HepG2 (cell line): ENCODE data around the gene MSL3B.

Experiments used
- ATAC-seq: fragments of 200-7000 bp; cut with Tn5 transposase; 3 replicates; pipeline ENCODE4 v1.9.1; 2020; ENCODE audit warnings: mild to moderate bottlenecking, moderate library complexity
- BruUV-seq: library from RNA; stranded (reverse); fragments of 400-500 nt; replicated peaks from 2 replicates; lab custom pipeline; 2021; lab: Mats Ljungman, UMichigan
- CTCF ChIA-PET: fragments of 300-600 bp; formaldehyde crosslinking; extraction: SDS; loops from one replicate; lab custom pipeline; 2021; ENCODE audit warnings: low total read pairs, inconsistent platforms, low intra/inter-chr PET ratio; lab: Yijun Ruan, JAX
- POLR2A ChIA-PET: fragments of 350-600 bp; sonication (Branson Sonifier 250); formaldehyde crosslinking; loops from one replicate; lab custom pipeline; 2020; ENCODE audit warnings: antibody characterized with exemption, inconsistent platforms; lab: Yijun Ruan, JAX
- DNase-seq: peaks from one replicate; pipeline ENCODE4 v3.0.0-alpha.2; 2015; ENCODE audit warnings: low spot score
- FAIRE-seq: peaks from 3 replicates; lab custom pipeline; 2011; peaks lifted over from hg19 to GRCh38; lab: Jason Lieb, UNC
- H2AFZ ChIP-seq: one replicate; pipeline ENCODE4 v1.6.1; 2011; ENCODE audit warnings: low read length, inconsistent platforms
- H3K27ac ChIP-seq: fragments of 300-600 bp; 3 replicates; pipeline ENCODE4 v1.8.0; 2011; ENCODE audit warnings: mixed run types, mild to moderate bottlenecking, mixed read lengths, low read length, inconsistent platforms; ENCODE audit not compliant: insufficient read depth; ENCODE audit errors: extremely low read length
- H3K27me3 ChIP-seq, 2 experiments: fragments of 200-600 bp in 1 of 2; 2 replicates in 1 of 2; 3 replicates in 1 of 2; pipeline versions ENCODE4 v1.6.0 to v1.8.0; 2011; ENCODE audit warnings: low read length in 2 of 2, mild to moderate bottlenecking in 2 of 2, moderate library complexity in 2 of 2, inconsistent platforms in 1 of 2; ENCODE audit not compliant: insufficient read depth in 2 of 2, control insufficient read depth in 1 of 2
- H3K36me3 ChIP-seq, 2 experiments: fragments of 200-600 bp in 1 of 2; replicated peaks in 1 of 2; 2 replicates in 1 of 2; 3 replicates in 1 of 2; pipeline versions ENCODE4 v1.5.1 to v1.8.0; 2011; ENCODE audit warnings: low read length in 2 of 2, inconsistent platforms in 1 of 2; ENCODE audit not compliant: insufficient read depth in 2 of 2, control insufficient read depth in 1 of 2
- H3K4me1 ChIP-seq: 2 replicates; pipeline ENCODE4 v1.5.1; 2012; ENCODE audit warnings: low read length, inconsistent platforms; ENCODE audit not compliant: insufficient read depth
- H3K4me2 ChIP-seq: 2 replicates; pipeline ENCODE4 v1.6.0; 2011; ENCODE audit warnings: low read depth, low read length, inconsistent platforms
- H3K4me3 ChIP-seq, 3 experiments: fragments of 200-600 bp in 1 of 3; sonication (generic), shearing (Covaris generic) in 1 of 3; replicated peaks in 1 of 3; 2 replicates each; pipeline ENCODE4 v1.5.1; 2011 to 2016; ENCODE audit warnings: low read length in 3 of 3, inconsistent platforms in 2 of 3, low read depth in 2 of 3, mild to moderate bottlenecking in 2 of 3, control low read depth in 1 of 3, mixed read lengths in 1 of 3; ENCODE audit not compliant: insufficient read depth in 1 of 3
- H3K79me2 ChIP-seq: one replicate; pipeline ENCODE4 v1.6.1; 2011; ENCODE audit warnings: low read length, inconsistent platforms; ENCODE audit not compliant: insufficient read depth
- H3K9ac ChIP-seq: 2 replicates; pipeline ENCODE4 v1.6.0; 2011; ENCODE audit warnings: mild to moderate bottlenecking, low read depth, low read length, inconsistent platforms; ENCODE audit not compliant: insufficient read depth
- H3K9me3 ChIP-seq: 2 replicates; pipeline ENCODE4 v1.5.1; 2012; ENCODE audit warnings: mild to moderate bottlenecking, low read length
- H4K20me1 ChIP-seq: 2 replicates; pipeline ENCODE4 v1.6.0; 2011; ENCODE audit warnings: inconsistent platforms, mild to moderate bottlenecking, low read length, moderate library complexity; ENCODE audit not compliant: insufficient read depth
- BORCS8-MEF2B ChIP-seq: sonication (generic); formaldehyde crosslinking; IDR thresholded peaks from 2 replicates; pipeline ENCODE4 v1.8.0; 2022; ENCODE audit warnings: mild to moderate bottlenecking, missing genetic modification reagents
- GFI1 ChIP-seq: sonication (generic); formaldehyde crosslinking; IDR thresholded peaks from 2 replicates; pipeline ENCODE4 v1.5.0; 2020; ENCODE audit warnings: missing genetic modification reagents, mild to moderate bottlenecking, borderline replicate concordance
- GPBP1L1 ChIP-seq: sonication (generic); formaldehyde crosslinking; IDR thresholded peaks from 2 replicates; pipeline ENCODE4 v1.5.0; 2020; ENCODE audit warnings: mild to moderate bottlenecking, missing genetic modification reagents
- NFYC ChIP-seq: IDR thresholded peaks from 2 replicates; pipeline ENCODE4 v1.6.1; 2016; ENCODE audit warnings: missing genetic modification reagents, missing compliant biosample characterization
- NR2C2 ChIP-seq: sonication (generic); formaldehyde crosslinking; IDR thresholded peaks from 2 replicates; pipeline ENCODE4 v1.4.0; 2020; ENCODE audit warnings: missing genetic modification reagents, mild to moderate bottlenecking, moderate library complexity, borderline replicate concordance
- ONECUT2 ChIP-seq: sonication (generic); formaldehyde crosslinking; IDR thresholded peaks from 2 replicates; pipeline ENCODE4 v1.4.0; 2020; ENCODE audit warnings: missing genetic modification reagents
- ZIK1 ChIP-seq: sonication (generic); formaldehyde crosslinking; IDR thresholded peaks from 2 replicates; pipeline ENCODE4 v1.5.0; 2020; ENCODE audit warnings: mild to moderate bottlenecking, low read depth, missing genetic modification reagents, borderline replicate concordance
- ZNF121 ChIP-seq: sonication (generic); formaldehyde crosslinking; IDR thresholded peaks from 2 replicates; pipeline ENCODE4 v1.5.0; 2020; ENCODE audit warnings: mild to moderate bottlenecking, missing genetic modification reagents
- ZNF510 ChIP-seq: sonication (generic); formaldehyde crosslinking; IDR thresholded peaks from 2 replicates; pipeline ENCODE4 v1.4.0; 2020; ENCODE audit warnings: low read depth, mild to moderate bottlenecking, missing genetic modification reagents
- ZNF543 ChIP-seq: sonication (generic); formaldehyde crosslinking; IDR thresholded peaks from 2 replicates; pipeline ENCODE4 v1.4.0; 2020; ENCODE audit warnings: mild to moderate bottlenecking, missing genetic modification reagents
- ZNF609 ChIP-seq: sonication (generic); formaldehyde crosslinking; IDR thresholded peaks from 2 replicates; pipeline ENCODE4 v1.4.0; 2020; ENCODE audit warnings: mild to moderate bottlenecking, missing genetic modification reagents, borderline replicate concordance
- ZNF704 ChIP-seq: sonication (generic); formaldehyde crosslinking; IDR thresholded peaks from 2 replicates; pipeline ENCODE4 v1.8.1; 2023; ENCODE audit warnings: mild to moderate bottlenecking, inconsistent platforms, moderate library complexity, missing genetic modification reagents, borderline replicate concordance
- ZNF713 ChIP-seq: sonication (generic); formaldehyde crosslinking; IDR thresholded peaks from 2 replicates; pipeline ENCODE4 v1.4.0; 2020; ENCODE audit warnings: mild to moderate bottlenecking, missing genetic modification reagents
- ZNF777 ChIP-seq: sonication (generic); formaldehyde crosslinking; IDR thresholded peaks from 2 replicates; pipeline ENCODE4 v1.4.0; 2020; ENCODE audit warnings: missing genetic modification reagents
- WGBS: methylation state at CpG from one replicate; pipeline ENCODE4 v1.1.6; 2017; ENCODE audit warnings: low lambda C conversion rate; 5-methylcytosine and 5-hydroxymethylcytosine counted together
- in situ Hi-C: cut with HindIII; loops from 2 replicates; pipeline ENCODE4 v1.10.0; 2017; ENCODE audit warnings: low pct_unique_long_range_greater_than_20kb; ENCODE audit not compliant: extremely low pct_ligation_motif_present
- intact Hi-C: fragments of 100-400 bp; cut with micrococcal nuclease; formaldehyde crosslinking; loops from one replicate; pipeline ENCODE4 v1.10.0; 2022; ENCODE audit not compliant: unreplicated experiment
- TF ChIP-seq, protein P1 (sequence below): sonication (generic); formaldehyde crosslinking; IDR thresholded peaks from 2 replicates; pipeline ENCODE4 v1.4.0; 2020; ENCODE audit warnings: mild to moderate bottlenecking, missing genetic modification reagents, borderline replicate concordance

Gene MSL3B

GRCh38 chr2:233853883-233854240 is 14.3 kb downstream of the MSL3B start:
- Histone ChIP-seq H3K27ac (peak overlapping the region; percentile 83), H3K4me3 (peak overlapping the region; percentile 95 to 100 (median 98)), H3K4me1 (peaks cover 48% of the 10 kb centered on the region), H3K9ac (peak overlapping the region; percentile 94), H3K79me2 (peaks cover 39% of the 10 kb centered on the region), H2AFZ (no peak overlapping the region), H3K9me3 (no peaks in the 10 kb centered on the region), H3K4me2 (peak overlapping the region; percentile 92), H3K36me3 (peaks cover 14 to 34% of the 10 kb centered on the region in 2 experiments), H4K20me1 (peaks cover 7% of the 10 kb centered on the region; the same call in 1 of the 2 replicates), H3K27me3 (peaks cover 2 to 3% of the 10 kb centered on the region in 2 experiments; a peak in 1 of 5 replicates)
- in situ Hi-C loops (no loop called here), intact Hi-C loops (no loop called here)
- DNase-seq (no peak), FAIRE-seq (no peak), ATAC-seq (peak; percentile 5)
- WGBS: under 1% methylated on average over 19 of the region's 25 CpGs
- ChIA-PET CTCF (no interaction called here), POLR2A (no interaction called here)
- no TSS peak for BruUV-seq
- TF ChIP-seq NR2C2 (CRISPR knock-in tag): peak; percentile 16; the same call in 1 of the 2 replicates
- no peak for TF ChIP-seq ZIK1 (CRISPR knock-in tag)
- TF ChIP-seq GPBP1L1 (CRISPR knock-in tag): no peak
- no peak for TF ChIP-seq NFYC (CRISPR knock-in tag)
- no peak for TF ChIP-seq ZNF713 (CRISPR knock-in tag)
- no peak for TF ChIP-seq ZNF121 (CRISPR knock-in tag)
- no peak for TF ChIP-seq GFI1
- no peak for TF ChIP-seq BORCS8-MEF2B
- 0 out of 2 replicates have a peak, but pooled peaks have one; percentile 0 for TF ChIP-seq ZNF704 (CRISPR knock-in tag)
- TF ChIP-seq ZNF543 (CRISPR knock-in tag): 0 out of 2 replicates have a peak, but pooled peaks have one; percentile 8
- TF ChIP-seq ZNF510 (CRISPR knock-in tag): 0 out of 2 replicates have a peak, but pooled peaks have one; percentile 53
- TF ChIP-seq, protein P1, sequence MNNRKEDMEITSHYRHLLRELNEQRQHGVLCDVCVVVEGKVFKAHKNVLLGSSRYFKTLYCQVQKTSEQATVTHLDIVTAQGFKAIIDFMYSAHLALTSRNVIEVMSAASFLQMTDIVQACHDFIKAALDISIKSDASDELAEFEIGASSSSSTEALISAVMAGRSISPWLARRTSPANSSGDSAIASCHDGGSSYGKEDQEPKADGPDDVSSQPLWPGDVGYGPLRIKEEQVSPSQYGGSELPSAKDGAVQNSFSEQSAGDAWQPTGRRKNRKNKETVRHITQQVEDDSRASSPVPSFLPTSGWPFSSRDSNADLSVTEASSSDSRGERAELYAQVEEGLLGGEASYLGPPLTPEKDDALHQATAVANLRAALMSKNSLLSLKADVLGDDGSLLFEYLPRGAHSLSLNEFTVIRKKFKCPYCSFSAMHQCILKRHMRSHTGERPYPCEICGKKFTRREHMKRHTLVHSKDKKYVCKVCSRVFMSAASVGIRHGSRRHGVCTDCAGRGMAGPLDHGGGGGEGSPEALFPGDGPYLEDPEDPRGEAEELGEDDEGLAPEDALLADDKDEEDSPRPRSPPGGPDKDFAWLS (CRISPR knock-in tag): 0 out of 2 replicates have a peak, but pooled peaks have one; percentile 53
- peak; percentile 19; the same call in 1 of the 2 replicates for TF ChIP-seq ZNF609 (CRISPR knock-in tag)
- no peak for TF ChIP-seq ZNF777 (CRISPR knock-in tag)
- no peak for TF ChIP-seq ONECUT2 (CRISPR knock-in tag)
